ENCODE data around the gene LIX1L. TPM values are rescaled to one million over a fixed set of nuclear protein-coding genes. Genes with fewer than 3 reads are reported as not detected.

Gene LIX1L
- total and polyA plus RNA-seq, 2 of the 13 experiments (the other 11 are each of a cell fraction or from before 2014, with no cell fraction given): 8.1 to 24.9 TPM

- TF ChIP-seq, protein P1, sequence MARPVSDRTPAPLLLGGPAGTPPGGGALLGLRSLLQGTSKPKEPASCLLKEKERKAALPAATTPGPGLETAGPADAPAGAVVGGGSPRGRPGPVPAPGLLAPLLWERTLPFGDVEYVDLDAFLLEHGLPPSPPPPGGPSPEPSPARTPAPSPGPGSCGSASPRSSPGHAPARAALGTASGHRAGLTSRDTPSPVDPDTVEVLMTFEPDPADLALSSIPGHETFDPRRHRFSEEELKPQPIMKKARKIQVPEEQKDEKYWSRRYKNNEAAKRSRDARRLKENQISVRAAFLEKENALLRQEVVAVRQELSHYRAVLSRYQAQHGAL (CRISPR knock-in tag; IDR thresholded peaks at IDR 0.05; ENCODE audit: not compliant biosample characterization): no peak
- TF ChIP-seq ZNF10 (CRISPR knock-in tag; IDR thresholded peaks at IDR 0.05; ENCODE audit: borderline replicate concordance, low read depth): no peak
- no peak for TF ChIP-seq NFE2L1 (CRISPR knock-in tag; IDR thresholded peaks at IDR 0.05; ENCODE audit: borderline replicate concordance)
- TF ChIP-seq ZNF652 (CRISPR knock-in tag; IDR thresholded peaks at IDR 0.05; ENCODE audit: borderline replicate concordance, low read depth): no peak
- no peak for TF ChIP-seq RARG (CRISPR knock-in tag; IDR thresholded peaks at IDR 0.05; ENCODE audit: low read depth)
- peak; percentile 72; the same call in 1 of the 2 replicates for TF ChIP-seq ZFP90 (CRISPR knock-in tag; IDR thresholded peaks at IDR 0.05; ENCODE audit: borderline replicate concordance)
- TF ChIP-seq NBN (conservative IDR thresholded peaks at IDR 0.05): no peak
- TF ChIP-seq AHR (CRISPR knock-in tag; IDR thresholded peaks at IDR 0.05): no peak
- no peak for TF ChIP-seq ZNF678 (CRISPR knock-in tag; IDR thresholded peaks at IDR 0.05)
- peak; percentile 89; the same call in 1 of the 2 replicates for TF ChIP-seq FOXO1 (CRISPR knock-in tag; IDR thresholded peaks at IDR 0.05)
- no peak for TF ChIP-seq LCORL (IDR thresholded peaks at IDR 0.05)
- peak; percentile 47; the same call in 1 of the 2 replicates for TF ChIP-seq LCORL (CRISPR knock-in tag; IDR thresholded peaks at IDR 0.05)
- no peak for TF ChIP-seq ZNF891 (CRISPR knock-in tag; IDR thresholded peaks at IDR 0.05)
- TF ChIP-seq FOXP4 (CRISPR knock-in tag; IDR thresholded peaks at IDR 0.05): peak; percentile 83
- no peak for TF ChIP-seq SP140L (CRISPR knock-in tag; IDR thresholded peaks at IDR 0.05; ENCODE audit: borderline replicate concordance)
- TF ChIP-seq, protein P2, sequence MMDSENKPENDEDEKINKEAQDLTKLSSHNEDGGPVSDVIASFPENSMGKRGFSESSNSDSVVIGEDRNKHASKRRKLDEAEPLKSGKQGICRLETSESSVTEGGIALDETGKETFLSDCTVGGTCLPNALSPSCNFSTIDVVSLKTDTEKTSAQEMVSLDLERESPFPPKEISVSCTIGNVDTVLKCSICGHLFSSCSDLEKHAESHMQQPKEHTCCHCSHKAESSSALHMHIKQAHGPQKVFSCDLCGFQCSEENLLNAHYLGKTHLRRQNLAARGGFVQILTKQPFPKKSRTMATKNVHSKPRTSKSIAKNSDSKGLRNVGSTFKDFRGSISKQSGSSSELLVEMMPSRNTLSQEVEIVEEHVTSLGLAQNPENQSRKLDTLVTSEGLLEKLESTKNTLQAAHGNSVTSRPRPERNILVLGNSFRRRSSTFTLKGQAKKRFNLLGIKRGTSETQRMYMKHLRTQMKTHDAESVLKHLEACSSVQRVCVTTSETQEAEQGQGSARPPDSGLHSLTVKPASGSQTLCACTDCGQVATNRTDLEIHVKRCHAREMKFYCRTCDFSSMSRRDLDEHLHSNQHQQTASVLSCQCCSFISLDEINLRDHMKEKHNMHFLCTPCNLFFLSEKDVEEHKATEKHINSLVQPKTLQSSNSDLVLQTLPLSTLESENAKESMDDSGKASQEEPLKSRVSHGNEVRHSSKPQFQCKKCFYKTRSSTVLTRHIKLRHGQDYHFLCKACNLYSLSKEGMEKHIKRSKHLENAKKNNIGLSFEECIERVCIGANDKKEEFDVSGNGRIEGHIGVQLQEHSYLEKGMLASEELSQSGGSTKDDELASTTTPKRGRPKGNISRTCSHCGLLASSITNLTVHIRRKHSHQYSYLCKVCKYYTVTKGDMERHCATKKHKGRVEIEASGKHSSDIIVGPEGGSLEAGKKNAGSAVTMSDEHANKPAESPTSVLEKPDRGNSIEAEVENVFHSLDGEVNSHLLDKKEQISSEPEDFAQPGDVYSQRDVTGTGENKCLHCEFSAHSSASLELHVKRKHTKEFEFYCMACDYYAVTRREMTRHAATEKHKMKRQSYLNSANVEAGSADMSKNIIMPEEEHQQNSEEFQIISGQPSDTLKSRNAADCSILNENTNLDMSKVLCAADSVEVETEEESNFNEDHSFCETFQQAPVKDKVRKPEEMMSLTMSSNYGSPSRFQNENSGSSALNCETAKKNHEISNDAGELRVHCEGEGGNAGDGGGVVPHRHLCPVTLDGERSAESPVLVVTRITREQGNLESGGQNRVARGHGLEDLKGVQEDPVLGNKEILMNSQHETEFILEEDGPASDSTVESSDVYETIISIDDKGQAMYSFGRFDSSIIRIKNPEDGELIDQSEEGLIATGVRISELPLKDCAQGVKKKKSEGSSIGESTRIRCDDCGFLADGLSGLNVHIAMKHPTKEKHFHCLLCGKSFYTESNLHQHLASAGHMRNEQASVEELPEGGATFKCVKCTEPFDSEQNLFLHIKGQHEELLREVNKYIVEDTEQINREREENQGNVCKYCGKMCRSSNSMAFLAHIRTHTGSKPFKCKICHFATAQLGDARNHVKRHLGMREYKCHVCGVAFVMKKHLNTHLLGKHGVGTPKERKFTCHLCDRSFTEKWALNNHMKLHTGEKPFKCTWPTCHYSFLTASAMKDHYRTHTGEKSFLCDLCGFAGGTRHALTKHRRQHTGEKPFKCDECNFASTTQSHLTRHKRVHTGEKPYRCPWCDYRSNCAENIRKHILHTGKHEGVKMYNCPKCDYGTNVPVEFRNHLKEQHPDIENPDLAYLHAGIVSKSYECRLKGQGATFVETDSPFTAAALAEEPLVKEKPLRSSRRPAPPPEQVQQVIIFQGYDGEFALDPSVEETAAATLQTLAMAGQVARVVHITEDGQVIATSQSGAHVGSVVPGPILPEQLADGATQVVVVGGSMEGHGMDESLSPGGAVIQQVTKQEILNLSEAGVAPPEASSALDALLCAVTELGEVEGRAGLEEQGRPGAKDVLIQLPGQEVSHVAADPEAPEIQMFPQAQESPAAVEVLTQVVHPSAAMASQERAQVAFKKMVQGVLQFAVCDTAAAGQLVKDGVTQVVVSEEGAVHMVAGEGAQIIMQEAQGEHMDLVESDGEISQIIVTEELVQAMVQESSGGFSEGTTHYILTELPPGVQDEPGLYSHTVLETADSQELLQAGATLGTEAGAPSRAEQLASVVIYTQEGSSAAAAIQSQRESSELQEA (CRISPR knock-in tag; IDR thresholded peaks at IDR 0.05; ENCODE audit: not compliant biosample characterization): no peak
- TF ChIP-seq SRSF4 (IDR thresholded peaks at IDR 0.05; ENCODE audit: low read depth, low read length, poor library complexity, severe bottlenecking): no peak
- peak; percentile 79 for TF ChIP-seq RCOR2 (CRISPR knock-in tag; IDR thresholded peaks at IDR 0.05)
- no peak for TF ChIP-seq RORA (CRISPR knock-in tag; IDR thresholded peaks at IDR 0.05)
These were observed 66.0 kb downstream of the LIX1L start (continued) for GRCh38 chr1:145891587-145892485.

All from HepG2 (cell line).